HEK293 (cell line): ENCODE data around the gene ADCY7.

ENCODE experiments used
- CTCF ChIA-PET: fragments of 350-600 bp; formaldehyde crosslinking; extraction: SDS; loops from one replicate; lab custom pipeline; 2021; ENCODE audit warnings: antibody characterized with exemption; lab: Yijun Ruan, JAX
- POLR2A ChIA-PET: fragments of 300-600 bp; formaldehyde crosslinking; extraction: SDS; loops from one replicate; lab custom pipeline; 2020; ENCODE audit warnings: antibody characterized with exemption, inconsistent platforms; lab: Yijun Ruan, JAX
- H3K27ac ChIP-seq: fragments of 200-500 bp; sonication (Bioruptor generic); 2 replicates; pipeline ENCODE4 v1.5.1; 2014; ENCODE audit warnings: low read depth, low read length, control low read depth, inconsistent platforms; ENCODE audit errors: extremely low read depth
- H3K36me3 ChIP-seq, 2 experiments: fragments of 200-500 bp in 1 of 2; sonication (Bioruptor generic) in 1 of 2; 1 replicate in 1 of 2; 2 replicates in 1 of 2; pipeline ENCODE4 v1.5.1; 2014 to 2017; ENCODE audit warnings: inconsistent platforms in 2 of 2, low read length in 2 of 2; ENCODE audit not compliant: control insufficient read depth in 2 of 2, insufficient read depth in 1 of 2
- H3K4me1 ChIP-seq: fragments of 200-500 bp; sonication (Bioruptor generic); 2 replicates; pipeline ENCODE4 v1.5.1; 2014; ENCODE audit warnings: mild to moderate bottlenecking, low read length, inconsistent platforms; ENCODE audit not compliant: control insufficient read depth, insufficient read depth
- H3K4me3 ChIP-seq: 2 replicates; pipeline ENCODE4 v1.5.1; 2011; ENCODE audit warnings: low read depth, mild to moderate bottlenecking, control low read depth, low read length, moderate library complexity
- H3K9me3 ChIP-seq: fragments of 200-500 bp; sonication (Bioruptor generic); 2 replicates; pipeline ENCODE4 v1.5.1; 2014; ENCODE audit warnings: low read depth, low read length, inconsistent platforms; ENCODE audit not compliant: control insufficient read depth, insufficient read depth
- GLIS2 ChIP-seq: fragments of 450-650 bp; formaldehyde crosslinking; IDR thresholded peaks from 2 replicates; pipeline ENCODE4 v1.5.1; 2016; ENCODE audit warnings: missing biosample characterization, missing genetic modification characterization
- MZF1 ChIP-seq: fragments of 450-650 bp; formaldehyde crosslinking; IDR thresholded peaks from 2 replicates; pipeline ENCODE4 v1.5.1; 2017; ENCODE audit warnings: missing biosample characterization, missing genetic modification characterization, borderline replicate concordance
- SETDB1 ChIP-seq: IDR thresholded peaks from one replicate; pipeline ENCODE4 v1.6.1; 2017; ENCODE audit warnings: mild to moderate bottlenecking, low read length, moderate library complexity, mixed read lengths; ENCODE audit not compliant: insufficient read length
- ZFP3 ChIP-seq: fragments of 450-650 bp; formaldehyde crosslinking; IDR thresholded peaks from 2 replicates; pipeline ENCODE4 v1.5.1; 2016; ENCODE audit warnings: low read depth, missing biosample characterization, missing genetic modification characterization
- ZNF155 ChIP-seq: fragments of 450-650 bp; formaldehyde crosslinking; IDR thresholded peaks from 2 replicates; pipeline ENCODE4 v1.5.1; 2016; ENCODE audit warnings: missing biosample characterization, missing genetic modification characterization
- ZNF211 ChIP-seq: fragments of 450-650 bp; formaldehyde crosslinking; IDR thresholded peaks from 2 replicates; pipeline ENCODE4 v1.5.1; 2016; ENCODE audit warnings: low read depth, missing biosample characterization, missing genetic modification characterization
- ZNF24 ChIP-seq: fragments of 450-650 bp; formaldehyde crosslinking; IDR thresholded peaks from 2 replicates; pipeline ENCODE4 v1.5.1; 2016; ENCODE audit warnings: missing biosample characterization, missing genetic modification characterization
- ZNF37A ChIP-seq: fragments of 450-650 bp; IDR thresholded peaks from 2 replicates; pipeline ENCODE4 v1.5.1; 2018; ENCODE audit warnings: missing biosample characterization, missing genetic modification characterization
- ZNF433 ChIP-seq: fragments of 450-650 bp; formaldehyde crosslinking; IDR thresholded peaks from 2 replicates; pipeline ENCODE4 v1.5.1; 2016; ENCODE audit warnings: missing biosample characterization, missing genetic modification characterization, low read depth
- ZNF48 ChIP-seq: fragments of 450-650 bp; formaldehyde crosslinking; IDR thresholded peaks from 2 replicates; pipeline ENCODE4 v1.5.1; 2016; ENCODE audit warnings: missing biosample characterization, missing genetic modification characterization
- ZNF561 ChIP-seq: fragments of 450-650 bp; IDR thresholded peaks from 2 replicates; pipeline ENCODE4 v1.5.1; 2018; ENCODE audit warnings: missing biosample characterization, missing genetic modification characterization, borderline replicate concordance
- ZNF677 ChIP-seq: fragments of 450-650 bp; IDR thresholded peaks from 2 replicates; pipeline ENCODE4 v1.5.0; 2018; ENCODE audit warnings: missing biosample characterization, mild to moderate bottlenecking, missing genetic modification characterization, moderate library complexity
- ZNF768 ChIP-seq: fragments of 450-650 bp; formaldehyde crosslinking; IDR thresholded peaks from 2 replicates; pipeline ENCODE4 v1.5.1; 2018; ENCODE audit warnings: missing biosample characterization, mild to moderate bottlenecking, missing genetic modification characterization
- ZNF791 ChIP-seq: fragments of 450-650 bp; formaldehyde crosslinking; IDR thresholded peaks from 2 replicates; pipeline ENCODE4 v1.5.1; 2016; ENCODE audit warnings: missing biosample characterization, missing genetic modification characterization
- TF ChIP-seq, protein P1 (sequence below): fragments of 450-650 bp; formaldehyde crosslinking; IDR thresholded peaks from 2 replicates; pipeline ENCODE4 v1.5.1; 2016; ENCODE audit warnings: missing biosample characterization, missing genetic modification characterization, borderline replicate concordance
- TF ChIP-seq, protein P2 (sequence below): fragments of 450-650 bp; formaldehyde crosslinking; IDR thresholded peaks from 2 replicates; pipeline ENCODE4 v1.5.1; 2016; ENCODE audit warnings: missing biosample characterization, missing genetic modification characterization
- TF ChIP-seq, protein P3 (sequence below): fragments of 450-650 bp; formaldehyde crosslinking; IDR thresholded peaks from 2 replicates; pipeline ENCODE4 v1.5.1; 2016; ENCODE audit warnings: missing biosample characterization, missing genetic modification characterization
- TF ChIP-seq, protein P4 (sequence below): fragments of 450-650 bp; formaldehyde crosslinking; IDR thresholded peaks from 2 replicates; pipeline ENCODE4 v1.5.1; 2017; ENCODE audit warnings: missing biosample characterization, missing genetic modification characterization
- TF ChIP-seq, protein P5 (sequence below): fragments of 450-650 bp; formaldehyde crosslinking; IDR thresholded peaks from 2 replicates; pipeline ENCODE4 v1.5.1; 2016; ENCODE audit warnings: missing biosample characterization, missing genetic modification characterization

The ADCY7 gene

DNA sequence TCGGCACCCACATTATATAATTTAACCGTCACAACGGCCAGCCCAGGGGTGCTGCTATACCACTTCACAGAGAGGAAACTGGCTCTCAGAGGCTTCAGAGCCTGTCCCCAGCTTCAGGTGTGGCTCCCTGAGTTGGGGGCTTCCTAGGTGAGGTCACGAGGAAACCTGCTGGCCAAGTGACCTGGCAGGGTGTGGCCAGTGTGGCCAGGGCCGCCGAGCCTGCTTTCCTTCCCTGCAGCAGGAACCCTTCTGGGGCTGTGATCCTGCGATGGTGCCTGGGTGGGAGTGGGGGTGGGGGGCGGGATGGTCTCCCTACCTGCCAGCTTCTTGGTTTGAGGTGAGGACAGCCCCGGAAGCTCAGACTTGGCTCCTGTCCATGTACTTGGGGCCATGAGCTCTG, 39.9 kb downstream of the ADCY7 start (continued):
- no peak for TF ChIP-seq ZNF561 (tag by site-specific recombination)
- no peak for TF ChIP-seq ZNF433
- no peak for TF ChIP-seq ZNF37A
- TF ChIP-seq ZNF677 (tag by site-specific recombination) = no peak
- TF ChIP-seq ZNF155 (tag by site-specific recombination) = no peak

DNA sequence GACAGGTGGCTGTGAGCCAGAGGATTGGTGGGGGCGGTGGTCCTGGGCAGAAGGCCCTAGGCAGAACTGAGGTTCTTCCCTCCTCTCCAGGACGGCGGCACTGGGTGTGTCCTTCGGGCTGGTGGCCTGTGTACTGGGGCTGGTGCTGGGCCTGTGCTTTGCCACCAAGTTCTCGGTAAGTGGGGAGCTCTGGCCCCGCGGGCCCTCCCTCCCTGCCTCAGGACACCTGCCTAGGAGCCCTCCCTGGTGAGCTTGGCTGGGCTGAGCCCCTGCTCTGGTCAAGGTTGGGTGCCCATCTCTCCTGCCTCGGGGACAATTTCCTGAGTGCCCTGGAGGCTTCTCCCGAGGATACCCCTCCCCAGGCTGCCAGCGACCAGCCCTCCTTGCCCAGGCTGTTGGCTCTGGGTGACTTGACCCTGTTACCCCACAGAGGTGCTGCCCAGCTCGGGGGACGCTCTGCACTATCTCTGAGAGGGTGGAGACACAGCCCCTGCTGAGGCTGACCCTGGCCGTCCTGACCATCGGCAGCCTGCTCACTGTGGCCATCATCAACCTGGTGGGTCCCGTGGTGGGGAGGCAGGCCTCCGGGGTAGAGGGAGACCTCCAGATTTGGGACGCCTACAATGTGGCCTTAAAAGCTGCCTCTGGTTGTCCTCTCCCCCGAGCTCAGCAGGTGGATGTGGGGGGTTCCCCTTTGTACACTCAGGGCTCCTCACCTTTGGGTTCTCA, 42.0 kb downstream of the ADCY7 start:
- Histone ChIP-seq H3K27ac (no peak overlapping the region), H3K4me3 (no peak overlapping the region), H3K4me1 (no peaks in the 10 kb centered on the region)
- POLR2A ChIA-PET = no interaction called here
- TF ChIP-seq SETDB1 = no peak
- no peak for TF ChIP-seq ZNF791 (tag by site-specific recombination)
- TF ChIP-seq ZNF211 (tag by site-specific recombination) = no peak
- TF ChIP-seq, protein P1, sequence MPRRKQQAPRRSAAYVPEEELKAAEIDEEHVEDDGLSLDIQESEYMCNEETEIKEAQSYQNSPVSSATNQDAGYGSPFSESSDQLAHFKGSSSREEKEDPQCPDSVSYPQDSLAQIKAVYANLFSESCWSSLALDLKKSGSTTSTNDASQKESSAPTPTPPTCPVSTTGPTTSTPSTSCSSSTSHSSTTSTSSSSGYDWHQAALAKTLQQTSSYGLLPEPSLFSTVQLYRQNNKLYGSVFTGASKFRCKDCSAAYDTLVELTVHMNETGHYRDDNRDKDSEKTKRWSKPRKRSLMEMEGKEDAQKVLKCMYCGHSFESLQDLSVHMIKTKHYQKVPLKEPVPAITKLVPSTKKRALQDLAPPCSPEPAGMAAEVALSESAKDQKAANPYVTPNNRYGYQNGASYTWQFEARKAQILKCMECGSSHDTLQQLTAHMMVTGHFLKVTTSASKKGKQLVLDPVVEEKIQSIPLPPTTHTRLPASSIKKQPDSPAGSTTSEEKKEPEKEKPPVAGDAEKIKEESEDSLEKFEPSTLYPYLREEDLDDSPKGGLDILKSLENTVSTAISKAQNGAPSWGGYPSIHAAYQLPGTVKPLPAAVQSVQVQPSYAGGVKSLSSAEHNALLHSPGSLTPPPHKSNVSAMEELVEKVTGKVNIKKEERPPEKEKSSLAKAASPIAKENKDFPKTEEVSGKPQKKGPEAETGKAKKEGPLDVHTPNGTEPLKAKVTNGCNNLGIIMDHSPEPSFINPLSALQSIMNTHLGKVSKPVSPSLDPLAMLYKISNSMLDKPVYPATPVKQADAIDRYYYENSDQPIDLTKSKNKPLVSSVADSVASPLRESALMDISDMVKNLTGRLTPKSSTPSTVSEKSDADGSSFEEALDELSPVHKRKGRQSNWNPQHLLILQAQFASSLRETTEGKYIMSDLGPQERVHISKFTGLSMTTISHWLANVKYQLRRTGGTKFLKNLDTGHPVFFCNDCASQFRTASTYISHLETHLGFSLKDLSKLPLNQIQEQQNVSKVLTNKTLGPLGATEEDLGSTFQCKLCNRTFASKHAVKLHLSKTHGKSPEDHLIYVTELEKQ (tag by site-specific recombination) = no peak
- TF ChIP-seq, all 188 proteins: peak for 0
- H3K36me3 ChIP-seq = peaks cover 0 to 18% of the 10 kb centered on the region in 2 experiments; a peak in 2 of 3 replicates
- H3K9me3 ChIP-seq = no peaks in the 10 kb centered on the region
- CTCF ChIA-PET = no interaction called here

DNA sequence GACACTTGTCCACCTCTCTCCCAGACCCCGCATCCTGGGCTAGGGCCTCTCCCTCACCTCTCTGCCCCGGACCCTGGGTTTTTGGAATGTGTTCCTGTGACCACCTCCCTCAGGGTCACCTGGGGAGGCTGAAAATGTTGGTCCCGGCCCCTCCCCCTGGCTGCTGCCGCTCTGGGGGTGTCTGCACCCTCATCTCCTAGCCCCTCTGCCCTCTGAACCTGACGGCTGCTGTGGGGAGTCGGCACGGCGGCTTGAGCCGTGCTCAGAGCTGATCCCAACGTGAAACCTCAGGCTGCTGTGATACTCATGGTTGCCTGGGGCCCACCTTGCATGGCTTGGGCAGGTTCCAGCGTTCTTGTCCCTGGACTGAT, 42.8 kb downstream of the ADCY7 start:
- Histone ChIP-seq H3K9me3 (no peaks in the 10 kb centered on the region), H3K27ac (no peak overlapping the region), H3K4me1 (no peaks in the 10 kb centered on the region), H3K4me3 (no peak overlapping the region), H3K36me3 (peaks cover 0 to 26% of the 10 kb centered on the region in 2 experiments; a peak in 2 of 3 replicates)
- POLR2A ChIA-PET = no interaction called here
- TF ChIP-seq ZNF48 (tag by site-specific recombination) (no peak), ZNF768 (tag by site-specific recombination) (no peak), ZFP3 (tag by site-specific recombination) (no peak), ZNF24 (tag by site-specific recombination) (no peak), MZF1 (tag by site-specific recombination) (no peak), GLIS2 (tag by site-specific recombination) (no peak)
- TF ChIP-seq, protein P2, sequence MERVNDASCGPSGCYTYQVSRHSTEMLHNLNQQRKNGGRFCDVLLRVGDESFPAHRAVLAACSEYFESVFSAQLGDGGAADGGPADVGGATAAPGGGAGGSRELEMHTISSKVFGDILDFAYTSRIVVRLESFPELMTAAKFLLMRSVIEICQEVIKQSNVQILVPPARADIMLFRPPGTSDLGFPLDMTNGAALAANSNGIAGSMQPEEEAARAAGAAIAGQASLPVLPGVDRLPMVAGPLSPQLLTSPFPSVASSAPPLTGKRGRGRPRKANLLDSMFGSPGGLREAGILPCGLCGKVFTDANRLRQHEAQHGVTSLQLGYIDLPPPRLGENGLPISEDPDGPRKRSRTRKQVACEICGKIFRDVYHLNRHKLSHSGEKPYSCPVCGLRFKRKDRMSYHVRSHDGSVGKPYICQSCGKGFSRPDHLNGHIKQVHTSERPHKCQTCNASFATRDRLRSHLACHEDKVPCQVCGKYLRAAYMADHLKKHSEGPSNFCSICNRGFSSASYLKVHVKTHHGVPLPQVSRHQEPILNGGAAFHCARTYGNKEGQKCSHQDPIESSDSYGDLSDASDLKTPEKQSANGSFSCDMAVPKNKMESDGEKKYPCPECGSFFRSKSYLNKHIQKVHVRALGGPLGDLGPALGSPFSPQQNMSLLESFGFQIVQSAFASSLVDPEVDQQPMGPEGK (tag by site-specific recombination) = no peak
- TF ChIP-seq, protein P3, sequence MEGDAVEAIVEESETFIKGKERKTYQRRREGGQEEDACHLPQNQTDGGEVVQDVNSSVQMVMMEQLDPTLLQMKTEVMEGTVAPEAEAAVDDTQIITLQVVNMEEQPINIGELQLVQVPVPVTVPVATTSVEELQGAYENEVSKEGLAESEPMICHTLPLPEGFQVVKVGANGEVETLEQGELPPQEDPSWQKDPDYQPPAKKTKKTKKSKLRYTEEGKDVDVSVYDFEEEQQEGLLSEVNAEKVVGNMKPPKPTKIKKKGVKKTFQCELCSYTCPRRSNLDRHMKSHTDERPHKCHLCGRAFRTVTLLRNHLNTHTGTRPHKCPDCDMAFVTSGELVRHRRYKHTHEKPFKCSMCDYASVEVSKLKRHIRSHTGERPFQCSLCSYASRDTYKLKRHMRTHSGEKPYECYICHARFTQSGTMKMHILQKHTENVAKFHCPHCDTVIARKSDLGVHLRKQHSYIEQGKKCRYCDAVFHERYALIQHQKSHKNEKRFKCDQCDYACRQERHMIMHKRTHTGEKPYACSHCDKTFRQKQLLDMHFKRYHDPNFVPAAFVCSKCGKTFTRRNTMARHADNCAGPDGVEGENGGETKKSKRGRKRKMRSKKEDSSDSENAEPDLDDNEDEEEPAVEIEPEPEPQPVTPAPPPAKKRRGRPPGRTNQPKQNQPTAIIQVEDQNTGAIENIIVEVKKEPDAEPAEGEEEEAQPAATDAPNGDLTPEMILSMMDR (tag by site-specific recombination) = no peak
- TF ChIP-seq, protein P4, sequence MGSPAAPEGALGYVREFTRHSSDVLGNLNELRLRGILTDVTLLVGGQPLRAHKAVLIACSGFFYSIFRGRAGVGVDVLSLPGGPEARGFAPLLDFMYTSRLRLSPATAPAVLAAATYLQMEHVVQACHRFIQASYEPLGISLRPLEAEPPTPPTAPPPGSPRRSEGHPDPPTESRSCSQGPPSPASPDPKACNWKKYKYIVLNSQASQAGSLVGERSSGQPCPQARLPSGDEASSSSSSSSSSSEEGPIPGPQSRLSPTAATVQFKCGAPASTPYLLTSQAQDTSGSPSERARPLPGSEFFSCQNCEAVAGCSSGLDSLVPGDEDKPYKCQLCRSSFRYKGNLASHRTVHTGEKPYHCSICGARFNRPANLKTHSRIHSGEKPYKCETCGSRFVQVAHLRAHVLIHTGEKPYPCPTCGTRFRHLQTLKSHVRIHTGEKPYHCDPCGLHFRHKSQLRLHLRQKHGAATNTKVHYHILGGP (tag by site-specific recombination) = no peak
- TF ChIP-seq, protein P5, sequence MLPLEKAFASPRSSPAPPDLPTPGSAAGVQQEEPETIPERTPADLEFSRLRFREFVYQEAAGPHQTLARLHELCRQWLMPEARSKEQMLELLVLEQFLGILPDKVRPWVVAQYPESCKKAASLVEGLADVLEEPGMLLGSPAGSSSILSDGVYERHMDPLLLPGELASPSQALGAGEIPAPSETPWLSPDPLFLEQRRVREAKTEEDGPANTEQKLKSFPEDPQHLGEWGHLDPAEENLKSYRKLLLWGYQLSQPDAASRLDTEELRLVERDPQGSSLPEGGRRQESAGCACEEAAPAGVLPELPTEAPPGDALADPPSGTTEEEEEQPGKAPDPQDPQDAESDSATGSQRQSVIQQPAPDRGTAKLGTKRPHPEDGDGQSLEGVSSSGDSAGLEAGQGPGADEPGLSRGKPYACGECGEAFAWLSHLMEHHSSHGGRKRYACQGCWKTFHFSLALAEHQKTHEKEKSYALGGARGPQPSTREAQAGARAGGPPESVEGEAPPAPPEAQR (tag by site-specific recombination) = no peak
- CTCF ChIA-PET = no interaction called here
